GM12878 (cell line): ENCODE results near the gene ERCC2. TPM values are rescaled to one million over a fixed set of nuclear protein-coding genes. Genes with fewer than 3 reads are reported as not detected.
A peak's percentile ranks its signal among the peaks of the same experiment; 100 is the strongest.

Experiments
- CBFB ChIP-seq: IDR thresholded peaks from 2 replicates; pipeline ENCODE4 v1.6.1; 2016; ENCODE audit warnings: antibody characterized with exemption, low read depth
- CHD2 ChIP-seq: IDR thresholded peaks from 2 replicates; pipeline ENCODE4 v1.6.1; 2011; ENCODE audit warnings: low read depth, low read length, improper control_type of control experiment, borderline replicate concordance
- EED ChIP-seq: sonication (generic); IDR thresholded peaks from 2 replicates; pipeline ENCODE4 v1.6.1; 2016; ENCODE audit warnings: antibody characterized with exemption, low read depth
- ETV6 ChIP-seq, 2 experiments: fragments of 450-650 bp in 1 of 2; IDR thresholded peaks in 1 of 2; conservative IDR thresholded peaks in 1 of 2; 2 replicates each; pipeline ENCODE4 v1.6.1; 2014; ENCODE audit warnings: antibody characterized with exemption in 1 of 2, borderline replicate concordance in 1 of 2, low read depth in 1 of 2, mild to moderate bottlenecking in 1 of 2, moderate library complexity in 1 of 2
- FOS ChIP-seq: IDR thresholded peaks from 3 replicates; pipeline ENCODE4 v1.6.1; 2011; ENCODE audit warnings: borderline replicate concordance; ENCODE audit not compliant: insufficient read length; ENCODE audit errors: extremely low read depth
- GABPA ChIP-seq: IDR thresholded peaks from 2 replicates; pipeline ENCODE4 v1.6.1; 2014; ENCODE audit warnings: antibody characterized with exemption, low read depth, mild to moderate bottlenecking, inconsistent platforms
- JUNB ChIP-seq: IDR thresholded peaks from 2 replicates; pipeline ENCODE4 v1.6.1; 2016; ENCODE audit warnings: antibody characterized with exemption, mild to moderate bottlenecking
- LARP7 ChIP-seq: fragments of 450-650 bp; IDR thresholded peaks from 2 replicates; pipeline ENCODE4 v1.6.1; 2017; ENCODE audit warnings: mild to moderate bottlenecking
- NBN ChIP-seq: fragments of 450-650 bp; IDR thresholded peaks from 2 replicates; pipeline ENCODE4 v1.6.1; 2016
- NFIC ChIP-seq: IDR thresholded peaks from 2 replicates; pipeline ENCODE4 v1.6.1; 2012; ENCODE audit warnings: low read depth, mild to moderate bottlenecking, inconsistent platforms, low read length, moderate library complexity
- PML ChIP-seq: IDR thresholded peaks from 2 replicates; pipeline ENCODE4 v1.6.1; 2012; ENCODE audit warnings: low read length, inconsistent platforms
- RAD51 ChIP-seq: fragments of 450-650 bp; IDR thresholded peaks from 2 replicates; pipeline ENCODE4 v1.6.1; 2016; ENCODE audit warnings: moderate library complexity, mild to moderate bottlenecking, inconsistent platforms
- SMARCA5 ChIP-seq: fragments of 450-650 bp; IDR thresholded peaks from 2 replicates; pipeline ENCODE4 v1.6.1; 2017; ENCODE audit warnings: mild to moderate bottlenecking
- SREBF2 ChIP-seq: IDR thresholded peaks from 2 replicates; pipeline ENCODE4 v1.6.1; 2012; ENCODE audit warnings: mild to moderate bottlenecking, low read length
- TAF1 ChIP-seq: IDR thresholded peaks from 2 replicates; pipeline ENCODE4 v1.6.1; 2011; ENCODE audit warnings: mild to moderate bottlenecking, low read depth, low read length, borderline replicate concordance
- TARDBP ChIP-seq: IDR thresholded peaks from 2 replicates; pipeline ENCODE4 v1.6.1; 2016; ENCODE audit warnings: borderline replicate concordance
- TBL1XR1 ChIP-seq: IDR thresholded peaks from 2 replicates; pipeline ENCODE4 v1.6.1; 2012; ENCODE audit warnings: low read depth, low read length, improper control_type of control experiment
- TCF7 ChIP-seq: IDR thresholded peaks from 2 replicates; pipeline ENCODE4 v1.6.1; 2014; ENCODE audit warnings: antibody characterized with exemption, borderline replicate concordance
- WRNIP1 ChIP-seq: IDR thresholded peaks from 2 replicates; pipeline ENCODE4 v1.6.1; 2011; ENCODE audit warnings: low read depth, low read length, improper control_type of control experiment, borderline replicate concordance
- ZBED1 ChIP-seq: IDR thresholded peaks from 2 replicates; pipeline ENCODE4 v1.6.1; 2016; ENCODE audit warnings: borderline replicate concordance
- polyA plus RNA-seq, 11 experiments: library from polyadenylated mRNA; depleted of rRNA in 4 of 11; unstranded in 6 of 11; stranded (reverse) in 5 of 11; fragments of >200 nt; fragmentation: Nextera tagmentation in 4 of 11; fragmentation: Illumina TruSeq in 1 of 11; extraction: Ambion mirVana in 4 of 11; extraction: Trizol in 1 of 11; gene quantifications; 1 replicate in 1 of 11; 2 replicates in 10 of 11; pipeline versions ENCODE4 v1.2.1 to v1.2.3, GENCODE V29; 2011 to 2016; ENCODE audit warnings: inconsistent platforms in 2 of 11, missing spikeins in 2 of 11, low read depth in 1 of 11
- total RNA-seq, 4 experiments: library from RNA; depleted of rRNA in 3 of 4; stranded (reverse); fragments of >200 nt in 3 of 4; fragmentation: Illumina TruSeq in 1 of 4; extraction: Trizol in 1 of 4; gene quantifications; 2 replicates each; pipeline versions ENCODE4 v1.2.1 to v1.2.3, GENCODE V29; 2013 to 2021
- TF ChIP-seq, protein P1 (sequence below): fragments of 450-650 bp; IDR thresholded peaks from 2 replicates; pipeline ENCODE4 v1.6.1; 2017; ENCODE audit warnings: mild to moderate bottlenecking, moderate library complexity
- TF ChIP-seq, protein P2 (sequence below): fragments of 450-650 bp; formaldehyde crosslinking; IDR thresholded peaks from 2 replicates; pipeline ENCODE4 v1.4.0; 2020; ENCODE audit warnings: mild to moderate bottlenecking, moderate library complexity

The ERCC2 gene
- total and polyA plus RNA-seq, 10 of the 15 experiments (the other 5 are each of a cell fraction or from before 2014, with no cell fraction given) = 1.3 to 40.1 (median 15.6) TPM

DNA sequence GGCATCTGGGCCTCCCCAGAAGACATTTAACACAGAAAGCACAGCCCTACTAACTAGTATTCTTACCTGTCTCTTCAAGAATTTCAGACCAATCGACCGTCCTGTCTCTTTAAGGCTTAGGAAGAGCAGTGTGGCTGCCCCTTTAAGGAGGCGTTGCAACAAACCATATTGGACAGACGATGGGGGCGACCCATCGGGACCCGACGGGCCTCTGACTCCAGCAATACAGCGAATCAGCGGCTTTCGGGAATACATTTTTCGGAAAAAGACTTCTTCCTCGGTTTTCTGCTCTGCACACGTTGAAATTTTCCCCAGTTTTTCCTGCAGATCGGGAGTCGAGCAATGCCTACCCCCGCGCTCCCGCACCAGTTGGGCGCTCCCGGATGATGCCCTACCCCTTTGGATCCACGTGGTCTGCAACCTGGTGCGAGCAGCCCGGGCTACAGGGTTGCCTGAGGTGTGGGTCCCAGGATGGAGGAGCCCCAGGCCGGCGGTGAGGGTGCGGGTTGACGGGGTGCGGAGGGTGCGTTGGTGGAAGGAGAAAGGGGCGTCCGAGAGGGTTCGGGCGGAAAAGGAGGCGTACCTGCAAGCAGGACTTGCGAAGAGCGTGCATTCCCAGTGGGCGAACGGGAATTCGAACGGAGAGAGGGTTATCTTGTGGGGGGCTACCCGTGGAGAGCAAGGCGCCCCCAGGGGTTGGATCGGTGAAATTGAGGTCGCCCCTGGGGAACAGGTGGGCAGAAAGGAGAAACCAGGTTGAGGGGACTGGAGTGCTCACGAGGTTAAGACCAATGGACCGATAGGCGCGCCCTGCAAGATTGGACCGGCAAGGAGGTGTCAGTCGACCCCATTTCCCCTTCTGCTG lies 36.1 kb upstream of the ERCC2 start, which contains the start of gene POLR1G (continued):
- TF ChIP-seq, protein P1, sequence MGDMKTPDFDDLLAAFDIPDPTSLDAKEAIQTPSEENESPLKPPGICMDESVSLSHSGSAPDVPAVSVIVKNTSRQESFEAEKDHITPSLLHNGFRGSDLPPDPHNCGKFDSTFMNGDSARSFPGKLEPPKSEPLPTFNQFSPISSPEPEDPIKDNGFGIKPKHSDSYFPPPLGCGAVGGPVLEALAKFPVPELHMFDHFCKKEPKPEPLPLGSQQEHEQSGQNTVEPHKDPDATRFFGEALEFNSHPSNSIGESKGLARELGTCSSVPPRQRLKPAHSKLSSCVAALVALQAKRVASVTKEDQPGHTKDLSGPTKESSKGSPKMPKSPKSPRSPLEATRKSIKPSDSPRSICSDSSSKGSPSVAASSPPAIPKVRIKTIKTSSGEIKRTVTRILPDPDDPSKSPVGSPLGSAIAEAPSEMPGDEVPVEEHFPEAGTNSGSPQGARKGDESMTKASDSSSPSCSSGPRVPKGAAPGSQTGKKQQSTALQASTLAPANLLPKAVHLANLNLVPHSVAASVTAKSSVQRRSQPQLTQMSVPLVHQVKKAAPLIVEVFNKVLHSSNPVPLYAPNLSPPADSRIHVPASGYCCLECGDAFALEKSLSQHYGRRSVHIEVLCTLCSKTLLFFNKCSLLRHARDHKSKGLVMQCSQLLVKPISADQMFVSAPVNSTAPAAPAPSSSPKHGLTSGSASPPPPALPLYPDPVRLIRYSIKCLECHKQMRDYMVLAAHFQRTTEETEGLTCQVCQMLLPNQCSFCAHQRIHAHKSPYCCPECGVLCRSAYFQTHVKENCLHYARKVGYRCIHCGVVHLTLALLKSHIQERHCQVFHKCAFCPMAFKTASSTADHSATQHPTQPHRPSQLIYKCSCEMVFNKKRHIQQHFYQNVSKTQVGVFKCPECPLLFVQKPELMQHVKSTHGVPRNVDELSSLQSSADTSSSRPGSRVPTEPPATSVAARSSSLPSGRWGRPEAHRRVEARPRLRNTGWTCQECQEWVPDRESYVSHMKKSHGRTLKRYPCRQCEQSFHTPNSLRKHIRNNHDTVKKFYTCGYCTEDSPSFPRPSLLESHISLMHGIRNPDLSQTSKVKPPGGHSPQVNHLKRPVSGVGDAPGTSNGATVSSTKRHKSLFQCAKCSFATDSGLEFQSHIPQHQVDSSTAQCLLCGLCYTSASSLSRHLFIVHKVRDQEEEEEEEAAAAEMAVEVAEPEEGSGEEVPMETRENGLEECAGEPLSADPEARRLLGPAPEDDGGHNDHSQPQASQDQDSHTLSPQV = no peak
- TF ChIP-seq LARP7 = peak; percentile 59; the same call in 1 of the 2 replicates
- no peak for TF ChIP-seq GABPA
- TF ChIP-seq NBN = peak; percentile 90
- no peak; the same call in 1 of the 2 replicates for TF ChIP-seq CBFB
- no peak for TF ChIP-seq SREBF2
- TF ChIP-seq JUNB = no peak
- TF ChIP-seq PML = peak; percentile 69; the same call in 1 of the 2 replicates
- no peak for TF ChIP-seq TCF7
- no peak for TF ChIP-seq SMARCA5
- no peak for TF ChIP-seq ZBED1
- TF ChIP-seq FOS = no peak
- 0 out of 2 replicates have a peak, but pooled peaks have one; percentile 50 for TF ChIP-seq NFIC
- no peak for TF ChIP-seq EED
- TF ChIP-seq, protein P2, sequence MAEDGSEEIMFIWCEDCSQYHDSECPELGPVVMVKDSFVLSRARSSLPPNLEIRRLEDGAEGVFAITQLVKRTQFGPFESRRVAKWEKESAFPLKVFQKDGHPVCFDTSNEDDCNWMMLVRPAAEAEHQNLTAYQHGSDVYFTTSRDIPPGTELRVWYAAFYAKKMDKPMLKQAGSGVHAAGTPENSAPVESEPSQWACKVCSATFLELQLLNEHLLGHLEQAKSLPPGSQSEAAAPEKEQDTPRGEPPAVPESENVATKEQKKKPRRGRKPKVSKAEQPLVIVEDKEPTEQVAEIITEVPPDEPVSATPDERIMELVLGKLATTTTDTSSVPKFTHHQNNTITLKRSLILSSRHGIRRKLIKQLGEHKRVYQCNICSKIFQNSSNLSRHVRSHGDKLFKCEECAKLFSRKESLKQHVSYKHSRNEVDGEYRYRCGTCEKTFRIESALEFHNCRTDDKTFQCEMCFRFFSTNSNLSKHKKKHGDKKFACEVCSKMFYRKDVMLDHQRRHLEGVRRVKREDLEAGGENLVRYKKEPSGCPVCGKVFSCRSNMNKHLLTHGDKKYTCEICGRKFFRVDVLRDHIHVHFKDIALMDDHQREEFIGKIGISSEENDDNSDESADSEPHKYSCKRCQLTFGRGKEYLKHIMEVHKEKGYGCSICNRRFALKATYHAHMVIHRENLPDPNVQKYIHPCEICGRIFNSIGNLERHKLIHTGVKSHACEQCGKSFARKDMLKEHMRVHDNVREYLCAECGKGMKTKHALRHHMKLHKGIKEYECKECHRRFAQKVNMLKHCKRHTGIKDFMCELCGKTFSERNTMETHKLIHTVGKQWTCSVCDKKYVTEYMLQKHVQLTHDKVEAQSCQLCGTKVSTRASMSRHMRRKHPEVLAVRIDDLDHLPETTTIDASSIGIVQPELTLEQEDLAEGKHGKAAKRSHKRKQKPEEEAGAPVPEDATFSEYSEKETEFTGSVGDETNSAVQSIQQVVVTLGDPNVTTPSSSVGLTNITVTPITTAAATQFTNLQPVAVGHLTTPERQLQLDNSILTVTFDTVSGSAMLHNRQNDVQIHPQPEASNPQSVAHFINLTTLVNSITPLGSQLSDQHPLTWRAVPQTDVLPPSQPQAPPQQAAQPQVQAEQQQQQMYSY (CRISPR knock-in tag) = no peak
- TF ChIP-seq TBL1XR1 = no peak; the same call in 1 of the 2 replicates
- no peak for TF ChIP-seq ETV6 (conservative IDR thresholded peaks at IDR 0.05 in 1 of 2, IDR thresholded peaks at IDR 0.05 in 1 of 2; ENCODE audit: borderline replicate concordance in 1 of 2, low read depth in 1 of 2)
- peak; percentile 88; the same call in 1 of the 2 replicates for TF ChIP-seq WRNIP1
- peak; percentile 79 for TF ChIP-seq TAF1
- TF ChIP-seq TARDBP = no peak
- peak; percentile 57; the same call in 1 of the 2 replicates for TF ChIP-seq CHD2
- TF ChIP-seq RAD51 = peak; percentile 88
